Erythroblast (primary cell): ENCODE results near the gene KDM1A.

ENCODE experiments used
- GATA1 ChIP-seq: IDR thresholded peaks from 2 replicates; pipeline ENCODE4 v1.6.1; 2011; ENCODE audit warnings: low read depth, mild to moderate bottlenecking, control low read depth, low read length, moderate library complexity
- POLR2A ChIP-seq: IDR thresholded peaks from 2 replicates; pipeline ENCODE4 v1.6.1; 2011; ENCODE audit warnings: mild to moderate bottlenecking, low read length

- no peak for TF ChIP-seq POLR2A
- TF ChIP-seq GATA1: no peak
Observed at GRCh38 chr1:23090056-23090455, 70.8 kb downstream of the KDM1A start.
